Activated CD4-positive, CD25-positive, alpha-beta regulatory T cell treated with anti-CD3 and anti-CD28 coated beads, Interleukin-2, amount 50 U/mL, for 24 hours (primary cell): ENCODE results near the gene SMIM10L2A.
"Not testable (repeated sequence)": the region's sequence is repeated elsewhere in the genome, so short reads cannot be mapped to it uniquely, and the experiment has no call there.

Experiments used
- ATAC-seq, 2 donors: fragments of 150-1000 bp; cut with Tn5 transposase; one replicate each; pipeline ENCODE4 v1.10.0; 2021; ENCODE audit warnings: mild to moderate bottlenecking in 1 of 2, moderate library complexity in 1 of 2

SMIM10L2A gene

DNA sequence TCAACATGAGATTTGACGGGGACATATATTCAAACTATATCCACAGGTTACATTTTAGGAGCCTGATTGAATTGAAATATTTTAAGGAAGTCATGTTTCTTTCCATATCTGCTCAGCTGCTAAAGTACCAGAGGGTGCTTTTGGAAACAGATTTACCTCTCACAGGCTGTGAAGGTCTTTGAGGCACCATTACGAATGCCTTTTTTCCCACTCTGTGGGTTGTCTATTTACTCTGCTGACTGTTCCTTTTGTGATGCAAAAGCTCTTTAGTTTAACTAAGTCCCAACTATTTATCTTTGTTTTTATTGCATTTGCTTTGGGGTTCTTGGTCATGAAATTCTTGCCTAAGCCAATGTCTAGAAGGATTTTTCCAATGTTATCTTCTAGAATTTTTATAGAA lies 40.0 kb downstream of the SMIM10L2A start:
- not testable (repeated sequence) for ATAC-seq

DNA sequence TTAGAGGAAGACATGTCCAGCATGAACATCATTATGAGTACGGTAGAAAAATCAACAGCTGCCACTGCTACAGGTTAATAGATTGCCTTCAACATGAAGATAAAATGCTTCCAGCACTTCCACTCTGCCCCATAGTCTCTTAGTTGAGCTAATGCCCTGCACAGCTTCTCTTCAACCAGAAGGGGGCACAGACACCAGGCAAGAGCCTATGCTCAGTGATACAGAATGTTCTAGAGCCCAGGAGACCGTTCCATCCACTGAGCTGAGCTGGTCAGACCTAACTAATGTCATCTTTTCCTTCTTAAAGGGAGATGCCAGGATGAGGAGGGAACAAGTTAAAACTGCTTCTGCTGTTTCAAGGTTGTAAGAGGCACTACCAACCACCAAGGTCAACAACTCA lies 42.2 kb downstream of the SMIM10L2A start:
- ATAC-seq: no peak

DNA sequence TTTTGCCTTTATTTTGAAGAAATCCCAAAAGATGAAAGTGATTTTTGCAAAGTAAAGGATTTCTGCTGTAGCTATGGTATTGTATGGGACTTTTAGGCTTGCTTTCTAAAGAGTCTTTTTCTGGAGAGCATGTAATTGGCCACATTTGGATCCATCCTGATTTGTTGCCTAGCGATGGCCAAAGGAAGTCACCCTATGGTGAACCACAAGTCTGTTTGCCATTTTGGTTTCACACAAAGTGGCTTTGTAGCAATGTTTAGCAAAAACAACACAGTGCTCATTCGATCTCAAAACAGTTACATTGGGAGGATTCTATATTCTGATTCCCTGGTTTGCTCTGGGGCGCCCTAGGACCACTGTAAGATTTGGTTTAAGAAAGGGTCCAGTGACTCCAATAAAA lies 54.6 kb downstream of the SMIM10L2A start:
- ATAC-seq: no peak

DNA sequence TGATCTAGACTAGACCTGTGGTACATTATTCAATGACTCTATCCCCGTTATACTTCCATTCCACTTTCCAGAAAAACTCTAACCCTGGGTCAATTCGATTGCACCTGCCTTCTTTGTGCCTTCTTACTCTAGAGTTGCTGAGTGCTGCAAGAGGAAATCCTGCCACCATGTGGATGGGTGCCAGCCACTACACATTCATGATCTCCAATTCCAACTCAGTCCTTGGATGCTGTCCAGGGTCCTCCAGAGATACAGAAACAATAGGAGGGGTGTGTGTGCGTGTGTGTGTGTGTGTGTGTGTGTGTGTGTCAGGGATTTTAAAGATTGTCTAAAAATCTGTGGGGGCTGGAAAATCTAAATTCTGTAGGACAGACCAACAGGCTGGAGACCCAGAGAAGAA lies 55.8 kb downstream of the SMIM10L2A start:
- peak in 1 of 2 donors; percentile 33 for ATAC-seq
